Renal pelvis (tissue), 4 donors: ENCODE measurements around the gene CYTH1. TPM values are rescaled to one million over a fixed set of nuclear protein-coding genes. Genes with fewer than 3 reads are reported as not detected.
"Not testable (repeated sequence)": the region's sequence is repeated elsewhere in the genome, so short reads cannot be mapped to it uniquely, and the experiment has no call there.

ENCODE experiments used
- DNase-seq: peaks from one replicate; pipeline ENCODE4 v3.0.0-alpha.2; 2013
- polyA plus RNA-seq, 3 donors: library from polyadenylated mRNA; unstranded; fragments of 120-200 nt; gene quantifications; one replicate each; pipeline ENCODE4 v1.2.1, GENCODE V29; 2013; ENCODE audit not compliant: insufficient read length in 3 of 3

Gene CYTH1
- polyA plus RNA-seq, 3 donors, result 21.3 to 28.2 (median 27.3) TPM

DNA sequence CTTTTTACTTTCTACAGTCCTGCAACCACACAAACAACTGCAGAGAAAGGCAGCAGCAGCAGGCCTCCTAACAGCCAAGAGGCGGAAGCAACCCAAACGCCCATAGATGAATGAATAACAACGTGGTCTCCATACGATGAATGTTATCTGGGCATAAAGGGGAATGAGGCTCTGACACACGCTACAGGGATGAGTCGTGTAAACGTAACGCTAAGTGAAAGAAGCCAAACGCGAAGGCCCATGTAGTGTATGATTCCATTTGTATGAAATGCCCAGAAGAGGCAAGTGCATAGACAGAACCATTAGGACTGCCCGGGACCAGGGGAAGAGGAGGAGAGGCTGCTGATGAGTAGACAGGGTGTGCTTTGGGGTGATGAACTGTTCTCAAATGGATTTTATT is 110.1 kb downstream of the CYTH1 start:
- no peak for DNase-seq

DNA sequence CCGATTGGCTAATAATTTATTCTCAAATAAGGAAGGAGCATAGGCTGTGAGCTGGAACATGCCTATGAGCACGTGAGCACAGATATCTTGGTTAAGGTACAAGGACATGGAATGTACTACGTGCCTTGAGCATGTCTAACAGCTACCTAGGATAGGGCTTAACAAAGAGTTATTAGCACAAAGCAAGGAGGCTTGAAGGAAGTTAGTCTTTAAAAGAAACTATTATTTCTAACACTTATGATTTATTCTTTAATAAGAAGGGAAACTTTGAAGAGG is 110.4 kb downstream of the CYTH1 start:
- not testable (repeated sequence) for DNase-seq

DNA sequence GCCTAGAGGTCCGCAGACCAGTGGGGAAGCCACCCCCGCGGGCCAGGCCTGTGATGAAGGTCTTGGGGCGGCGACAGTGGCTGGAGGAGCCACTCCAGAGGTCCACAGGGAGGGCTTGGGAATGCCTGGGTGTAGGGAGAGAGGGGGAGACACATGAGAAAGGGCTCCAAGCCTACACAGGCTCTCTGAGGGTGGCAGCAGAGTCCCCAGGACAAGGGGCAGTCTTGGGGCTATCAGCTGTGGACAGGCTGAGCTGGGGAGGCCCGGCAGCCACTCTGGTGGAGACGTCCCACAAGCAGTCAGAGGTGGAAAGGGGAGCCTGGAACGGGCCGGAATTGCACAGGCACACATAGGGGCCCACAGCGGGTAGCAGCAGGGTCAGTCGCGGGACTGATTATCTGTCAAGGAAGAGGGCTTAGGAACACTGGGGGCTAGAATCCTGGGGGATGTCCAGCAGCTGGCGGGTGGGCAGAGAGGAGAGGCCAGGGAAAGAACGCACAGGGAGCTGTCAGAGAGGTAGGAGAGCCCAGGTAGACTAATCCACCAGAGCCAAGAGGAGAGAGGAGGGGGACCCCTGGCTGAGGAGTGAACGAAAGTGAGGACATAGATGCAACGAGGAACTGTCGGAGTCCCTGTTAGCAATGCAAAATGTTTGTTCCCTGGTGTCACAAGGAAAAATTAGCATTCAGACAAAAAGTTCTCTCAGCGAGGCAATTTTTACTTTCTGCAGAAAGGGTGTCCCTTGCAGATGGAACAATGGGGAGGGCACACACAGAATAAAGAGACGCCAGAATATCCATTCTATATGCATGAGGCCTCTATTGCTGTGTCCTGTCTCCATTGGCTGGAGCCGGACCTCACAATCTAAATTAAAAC is 111.0 kb downstream of the CYTH1 start:
- DNase-seq, result no peak

DNA sequence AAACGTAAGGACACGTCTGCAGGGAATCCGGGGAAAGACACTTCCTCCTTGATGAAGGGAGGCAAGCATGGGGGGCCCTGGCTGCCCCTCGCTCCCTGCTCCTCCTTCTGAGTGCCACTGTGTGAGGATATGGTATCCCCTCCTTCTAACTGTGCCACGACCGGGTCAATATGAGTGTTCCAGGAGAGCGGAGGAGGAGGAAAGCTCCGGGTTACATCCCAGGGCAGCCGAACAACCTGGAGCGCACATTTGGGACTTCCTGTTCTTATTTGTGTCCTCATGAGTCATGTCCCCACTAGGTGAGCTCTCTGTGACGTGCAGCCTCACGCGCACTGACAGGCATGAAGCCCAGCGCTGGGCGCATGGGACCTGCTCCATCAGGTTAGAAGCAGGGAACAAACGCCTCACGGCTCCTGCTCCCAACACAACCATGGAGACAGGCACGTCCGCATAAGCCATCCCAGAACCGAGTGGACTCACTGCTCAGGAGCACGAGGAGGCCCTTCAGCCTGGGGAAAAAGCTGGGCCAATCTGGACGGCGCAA is 112.0 kb downstream of the CYTH1 start:
- DNase-seq, result no peak

DNA sequence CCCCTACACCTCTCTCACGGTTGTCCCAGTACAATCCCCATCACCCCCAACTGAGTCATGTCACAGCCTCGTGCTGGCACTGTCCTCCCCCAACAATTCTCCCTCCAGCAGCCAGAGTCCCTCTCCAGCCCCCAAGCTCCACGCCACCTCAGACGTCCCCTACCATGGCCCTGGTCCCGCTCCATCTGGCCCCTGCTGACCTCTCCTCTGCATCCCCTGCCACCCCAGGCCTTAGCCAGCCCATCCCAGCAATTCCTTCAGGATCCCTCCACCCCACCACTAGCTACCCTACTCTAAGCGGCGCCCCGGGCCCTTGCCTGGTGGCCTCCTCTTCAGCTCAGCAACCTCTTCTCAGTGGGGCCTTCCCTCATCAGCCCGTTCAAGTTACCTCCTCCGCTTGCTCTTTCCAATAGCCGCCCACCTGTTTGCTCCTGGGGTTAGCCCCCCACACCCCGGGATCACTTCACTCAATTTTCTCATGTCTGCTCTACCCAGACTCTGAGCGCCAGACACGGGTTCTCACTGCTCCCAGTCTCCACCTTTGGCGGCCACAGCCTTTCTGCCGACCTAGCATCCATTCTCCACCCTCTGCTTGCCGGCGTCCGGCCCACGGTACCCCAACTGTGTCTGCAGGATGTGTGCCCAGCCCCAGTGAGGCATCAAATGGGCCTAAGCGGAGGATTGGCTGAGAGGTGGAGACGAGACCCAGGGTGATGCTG is 112.7 kb downstream of the CYTH1 start:
- no peak for DNase-seq

GRCh38 chr17:78668847-78669246 is 113.2 kb downstream of the CYTH1 start:
- DNase-seq, result no peak

DNA sequence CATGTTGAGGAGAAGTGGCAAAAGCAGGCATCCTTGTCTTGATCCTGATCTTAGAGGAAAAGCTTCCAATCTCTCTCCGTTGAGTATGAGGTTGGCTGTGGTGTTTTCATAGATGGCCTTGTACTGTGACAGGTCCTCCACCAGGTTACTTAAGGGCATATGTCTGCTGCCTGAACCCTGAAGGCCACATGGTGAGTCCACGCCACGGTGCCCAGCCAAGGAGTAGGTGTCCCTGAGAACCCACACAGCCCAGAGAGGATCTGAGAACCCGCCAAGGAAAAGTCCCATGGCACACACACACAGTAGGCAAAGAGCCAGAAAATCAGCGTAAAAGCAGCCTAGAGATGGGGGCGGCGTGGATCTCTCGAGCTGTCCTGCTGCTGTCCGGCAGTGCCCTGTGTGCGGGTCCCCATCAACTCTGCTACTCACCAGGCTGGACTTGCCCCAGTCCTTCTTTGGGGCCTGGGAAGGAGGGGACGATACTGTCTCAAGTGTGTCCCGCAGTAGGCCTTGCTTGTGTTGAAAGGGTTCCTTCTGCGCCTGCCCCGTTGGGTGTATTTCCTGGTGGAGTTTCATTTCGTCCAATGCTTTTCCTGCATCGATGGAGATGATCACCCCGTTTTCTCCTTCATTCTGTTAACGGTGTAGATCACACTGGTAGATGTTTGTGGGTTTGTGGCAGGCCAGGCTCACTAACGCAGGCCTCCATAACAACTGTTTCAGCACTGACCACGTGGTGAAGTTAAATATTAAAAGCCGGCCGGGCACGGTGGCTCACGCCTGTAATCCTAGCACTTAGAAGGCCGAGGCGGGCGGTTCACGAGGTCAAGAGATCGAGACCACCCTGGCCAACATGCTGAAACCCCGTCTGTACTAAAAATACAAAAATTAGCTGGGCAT is 114.1 kb downstream of the CYTH1 start:
- no peak for DNase-seq

DNA sequence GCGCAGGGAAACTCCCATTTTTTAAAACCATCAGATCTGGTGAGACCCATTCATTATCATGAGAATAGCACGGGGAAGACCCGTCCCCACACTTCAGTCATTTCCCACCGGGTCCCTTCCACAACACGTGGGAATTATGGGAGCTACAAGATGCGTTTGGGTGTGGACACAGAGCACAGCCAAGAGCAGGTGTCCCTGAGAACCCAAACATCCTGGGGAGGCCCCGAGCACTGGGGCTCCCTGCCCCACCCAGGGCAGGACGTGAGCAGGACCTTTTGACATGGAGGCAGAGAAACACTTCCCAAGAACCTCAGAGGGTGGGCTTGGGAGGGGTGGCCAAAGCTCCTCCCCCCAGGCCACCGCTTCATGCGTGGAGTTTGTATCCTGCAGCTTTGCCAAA is 115.0 kb downstream of the CYTH1 start:
- DNase-seq, result no peak

DNA sequence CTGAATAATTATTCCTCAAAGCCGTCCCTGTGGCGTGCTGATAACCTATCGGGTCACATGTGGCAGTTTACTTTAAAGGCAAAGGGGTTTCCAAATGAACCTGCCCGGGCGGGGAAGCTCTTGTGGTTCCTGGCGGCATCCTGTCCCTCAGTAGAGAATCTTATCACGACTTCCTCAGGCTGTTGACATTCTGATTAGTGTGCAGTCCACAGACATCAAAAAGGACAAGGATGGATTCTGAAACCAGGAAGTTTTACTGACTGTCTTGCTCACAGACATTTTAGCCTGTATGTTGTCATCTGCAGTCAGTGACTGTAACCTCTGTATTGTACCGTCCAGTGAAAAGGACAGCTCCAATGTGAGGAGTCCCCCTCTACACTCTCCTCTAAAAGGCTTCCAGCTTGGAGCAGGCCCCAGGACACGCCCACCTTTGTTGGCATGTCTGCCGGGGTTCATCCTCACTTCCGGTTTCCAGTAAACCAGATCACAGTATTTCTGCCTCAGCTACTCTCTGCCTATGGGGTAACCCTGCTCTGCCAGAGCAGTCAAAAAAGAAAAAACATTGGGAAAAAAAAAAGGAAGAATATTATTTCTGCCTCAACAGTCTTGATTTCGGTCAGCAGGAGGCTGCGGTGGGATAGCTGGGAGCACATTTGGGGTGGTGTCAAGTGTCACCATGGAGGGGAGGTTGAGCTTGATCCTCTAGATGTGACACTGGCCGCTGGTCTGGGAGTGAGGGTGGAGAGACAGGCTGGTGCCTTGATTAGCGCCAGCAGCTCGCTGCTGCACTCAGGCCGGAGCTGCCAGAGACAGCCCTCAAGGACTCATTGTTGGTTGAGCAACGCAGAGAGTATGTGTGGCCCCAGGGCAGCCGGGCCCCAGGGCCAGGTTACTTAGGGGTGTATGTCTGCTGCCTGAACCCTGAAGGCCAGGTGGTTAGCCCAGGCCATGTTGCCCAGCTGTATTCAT is 115.8 kb downstream of the CYTH1 start:
- no peak for DNase-seq

GRCh38 chr17:78665387-78665951 is 116.6 kb downstream of the CYTH1 start:
- no peak for DNase-seq

DNA sequence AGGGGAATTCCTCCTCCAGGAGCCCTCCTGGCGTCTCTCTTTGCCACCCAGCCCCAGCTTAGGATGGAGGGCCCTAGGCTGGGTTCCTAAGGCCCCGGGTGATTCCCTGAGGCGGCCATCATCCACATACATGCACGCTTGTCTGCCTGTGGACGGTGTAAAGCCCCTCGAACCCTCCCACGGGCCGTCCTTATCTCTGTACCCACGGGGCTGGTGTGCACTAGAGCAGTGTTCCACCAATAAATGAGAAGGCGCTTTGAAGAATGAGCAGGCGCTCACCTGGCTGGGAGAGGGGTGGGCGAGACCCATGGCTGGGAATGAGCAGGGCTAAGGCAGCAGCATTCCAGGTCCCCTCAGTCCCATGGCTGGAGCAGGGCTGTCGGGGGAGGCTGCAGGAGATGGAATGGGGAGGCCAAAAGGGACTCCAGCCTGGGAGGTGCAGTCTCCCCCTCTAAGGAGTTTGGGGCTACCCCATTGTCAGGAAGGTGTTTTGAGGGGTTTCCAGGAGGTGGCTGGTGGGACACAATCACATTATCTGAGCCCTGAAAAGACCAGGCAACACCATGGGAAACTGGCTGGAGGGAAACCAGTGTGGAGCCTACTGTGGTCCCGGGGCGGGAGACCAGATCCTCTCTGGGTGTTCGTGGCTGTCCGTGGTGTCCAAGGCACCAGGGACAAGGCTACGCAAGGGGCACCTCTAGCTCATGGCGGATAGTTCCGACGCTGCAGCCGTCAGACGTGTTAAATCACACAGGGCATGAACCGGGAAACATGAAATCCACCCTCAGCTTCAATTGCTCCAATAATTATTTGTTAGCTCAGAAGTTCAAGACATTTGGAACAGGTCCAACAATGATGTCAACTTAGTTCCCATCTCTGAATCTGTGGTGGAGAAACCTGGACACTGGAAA is 117.3 kb downstream of the CYTH1 start:
- DNase-seq, result no peak

- DNase-seq, result no peak
These were observed 120.8 kb downstream of the CYTH1 start for GRCh38 chr17:78661093-78661770.

GRCh38 chr17:78659546-78659945 is 122.5 kb downstream of the CYTH1 start:
- DNase-seq, result no peak

GRCh38 chr17:78658281-78658785 is 123.7 kb downstream of the CYTH1 start:
- no peak for DNase-seq

GRCh38 chr17:78655251-78655940 is 126.7 kb downstream of the CYTH1 start:
- DNase-seq, result no peak

DNA sequence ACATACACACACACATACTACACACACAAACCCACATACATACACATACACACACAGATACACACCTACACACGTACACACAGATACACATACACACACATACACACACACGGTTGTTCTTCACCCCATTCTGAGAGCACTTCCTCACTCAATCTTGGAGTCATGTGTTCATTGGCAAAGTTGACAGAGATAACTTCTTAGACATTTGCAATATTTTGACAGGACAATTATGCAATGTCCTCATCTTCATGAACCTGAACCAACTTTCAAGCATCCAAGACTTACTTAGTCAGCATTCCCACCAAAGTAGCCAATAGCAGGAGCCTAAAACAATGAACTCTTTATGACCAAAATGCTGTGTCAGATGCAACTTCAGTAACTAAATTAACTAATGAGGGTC is 127.7 kb downstream of the CYTH1 start:
- DNase-seq, result no peak

- DNase-seq, result no peak
These were observed 128.7 kb downstream of the CYTH1 start for GRCh38 chr17:78653382-78653781.

DNA sequence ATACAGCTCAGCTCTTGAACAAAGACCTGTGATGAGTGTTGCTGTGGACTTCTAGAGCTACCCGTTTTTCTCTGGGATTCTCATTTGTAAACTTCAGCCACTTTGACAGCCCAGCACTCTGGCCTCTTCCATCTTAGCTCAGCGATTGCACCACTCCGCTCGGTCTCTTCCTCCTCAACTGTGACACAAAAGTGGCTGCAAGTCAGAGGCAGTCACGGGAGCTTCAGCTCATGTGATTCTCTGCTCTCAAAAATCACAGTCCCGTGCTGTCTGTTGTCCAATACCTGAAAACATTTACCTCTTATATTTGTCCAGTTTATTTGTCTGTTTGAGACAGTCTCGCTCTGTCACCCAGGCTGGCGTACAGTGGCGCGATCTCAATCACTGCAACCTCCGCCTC is 129.2 kb downstream of the CYTH1 start:
- no peak for DNase-seq
